Left forelimb (tissue), 1 donor: ENCODE measurements around the gene PRDM16.

Experiments
- DNase-seq: peaks from one replicate; pipeline ENCODE4 v3.0.0-alpha.2; 2018; ENCODE audit warnings: low spot score

Gene PRDM16

GRCh38 chr1:3323021-3323795, 254.2 kb downstream of the PRDM16 start:
- no peak for DNase-seq

- no peak for DNase-seq
These were observed 255.0 kb downstream of the PRDM16 start for GRCh38 chr1:3323796-3324703.

- no peak for DNase-seq
These were observed 255.9 kb downstream of the PRDM16 start for GRCh38 chr1:3324704-3325535.

- DNase-seq: no peak
These were observed 257.7 kb downstream of the PRDM16 start for GRCh38 chr1:3326516-3327388.

GRCh38 chr1:3327389-3327702, 258.3 kb downstream of the PRDM16 start:
- no peak for DNase-seq

GRCh38 chr1:3327936-3328590, 259.1 kb downstream of the PRDM16 start:
- no peak for DNase-seq

GRCh38 chr1:3329640-3330281, 260.8 kb downstream of the PRDM16 start:
- no peak for DNase-seq

- no peak for DNase-seq
These were observed 261.8 kb downstream of the PRDM16 start for GRCh38 chr1:3330771-3331245.

- no peak for DNase-seq
These were observed 262.6 kb downstream of the PRDM16 start for GRCh38 chr1:3331564-3331963.

GRCh38 chr1:3332043-3332442, 263.0 kb downstream of the PRDM16 start:
- no peak for DNase-seq

- no peak for DNase-seq
These were observed 263.7 kb downstream of the PRDM16 start for GRCh38 chr1:3332662-3333061.

GRCh38 chr1:3333903-3334302, 264.9 kb downstream of the PRDM16 start:
- no peak for DNase-seq

GRCh38 chr1:3334366-3334765, 265.4 kb downstream of the PRDM16 start:
- no peak for DNase-seq

- DNase-seq: no peak
These were observed 267.0 kb downstream of the PRDM16 start for GRCh38 chr1:3335754-3336640.

- no peak for DNase-seq
These were observed 267.9 kb downstream of the PRDM16 start for GRCh38 chr1:3336641-3337630.

GRCh38 chr1:3337798-3338724, 269.1 kb downstream of the PRDM16 start:
- no peak for DNase-seq

GRCh38 chr1:3338725-3339070, 269.7 kb downstream of the PRDM16 start:
- no peak for DNase-seq
